Liver (tissue), 9 donors: ENCODE data around the gene IL17RB. TPM values are rescaled to one million over a fixed set of nuclear protein-coding genes. Genes with fewer than 3 reads are reported as not detected.

Experiments used
- DNase-seq: peaks from one replicate; pipeline ENCODE4 v3.0.0-alpha.2; 2017; ENCODE audit warnings: low spot score
- H3K27ac ChIP-seq, 2 donors: one replicate each; pipeline ENCODE4 v1.7.0; 2013; ENCODE audit warnings: inconsistent platforms in 2 of 2, low read length in 2 of 2, control low read depth in 1 of 2, low read depth in 1 of 2, mild to moderate bottlenecking in 1 of 2
- H3K27me3 ChIP-seq, 4 donors: one replicate each; pipeline versions ENCODE4 v1.6.1 to v1.7.0; 2013; ENCODE audit warnings: low read length in 3 of 4, inconsistent platforms in 1 of 4, mild to moderate bottlenecking in 1 of 4, moderate library complexity in 1 of 4; ENCODE audit not compliant: control insufficient read depth in 4 of 4, insufficient read depth in 4 of 4
- H3K36me3 ChIP-seq, 4 donors: one replicate each; pipeline versions ENCODE4 v1.6.1 to v1.7.0; 2013; ENCODE audit warnings: low read length in 3 of 4, mild to moderate bottlenecking in 3 of 4, low read depth in 1 of 4, moderate library complexity in 1 of 4; ENCODE audit not compliant: control insufficient read depth in 4 of 4, insufficient read depth in 3 of 4
- H3K4me1 ChIP-seq, 4 donors: one replicate each; pipeline versions ENCODE4 v1.6.1 to v1.7.0; 2013; ENCODE audit warnings: low read length in 3 of 4, mild to moderate bottlenecking in 3 of 4, moderate library complexity in 1 of 4; ENCODE audit not compliant: control insufficient read depth in 4 of 4, insufficient read depth in 4 of 4
- H3K4me3 ChIP-seq, 3 donors: one replicate each; pipeline versions ENCODE4 v1.6.1 to v1.7.0; 2013; ENCODE audit warnings: low read length in 3 of 3, control low read depth in 1 of 3, low read depth in 1 of 3, mild to moderate bottlenecking in 1 of 3
- H3K9ac ChIP-seq, 2 donors: one replicate each; pipeline ENCODE4 v1.7.0; 2013; ENCODE audit warnings: low read length in 2 of 2, mild to moderate bottlenecking in 2 of 2, moderate library complexity in 2 of 2, control low read depth in 1 of 2, low read depth in 1 of 2
- H3K9me3 ChIP-seq, 4 donors: one replicate each; pipeline versions ENCODE4 v1.6.1 to v1.7.0; 2013; ENCODE audit warnings: low read length in 3 of 4; ENCODE audit not compliant: control insufficient read depth in 4 of 4
- ATF3 ChIP-seq: IDR thresholded peaks from 2 replicates; pipeline ENCODE4 v1.6.1; 2016; ENCODE audit warnings: antibody characterized with exemption
- CTCF ChIP-seq: fragments of 150-350 bp; IDR thresholded peaks from 2 replicates; pipeline ENCODE4 v1.5.1; 2017; ENCODE audit warnings: improper control_type of control experiment, low read depth, low read length; ENCODE audit not compliant: missing input control
- EGR1 ChIP-seq, 2 donors: IDR thresholded peaks; 2 replicates each; pipeline ENCODE4 v1.6.1; 2016 to 2018; ENCODE audit warnings: antibody characterized with exemption in 2 of 2, low read depth in 2 of 2
- FOXA1 ChIP-seq: IDR thresholded peaks from 2 replicates; pipeline ENCODE4 v1.6.1; 2016; ENCODE audit warnings: antibody characterized with exemption
- FOXA2 ChIP-seq: IDR thresholded peaks from 2 replicates; pipeline ENCODE4 v1.6.1; 2016; ENCODE audit warnings: antibody characterized with exemption
- GABPA ChIP-seq, 2 donors: IDR thresholded peaks in 1 of 2; conservative IDR thresholded peaks in 1 of 2; 2 replicates each; pipeline ENCODE4 v1.6.1; 2016; ENCODE audit warnings: antibody characterized with exemption in 2 of 2, mild to moderate bottlenecking in 1 of 2, moderate library complexity in 1 of 2
- HNF4A ChIP-seq, 2 donors: conservative IDR thresholded peaks; 2 replicates each; pipeline ENCODE4 v1.6.1; 2016; ENCODE audit warnings: antibody characterized with exemption in 2 of 2, mild to moderate bottlenecking in 2 of 2
- HNF4G ChIP-seq: IDR thresholded peaks from 2 replicates; pipeline ENCODE4 v1.6.1; 2016; ENCODE audit warnings: antibody characterized with exemption
- JUND ChIP-seq, 2 donors: IDR thresholded peaks; 2 replicates each; pipeline ENCODE4 v1.6.1; 2016; ENCODE audit warnings: antibody characterized with exemption in 2 of 2
- MAX ChIP-seq: IDR thresholded peaks from 2 replicates; pipeline ENCODE4 v1.6.1; 2016; ENCODE audit warnings: antibody characterized with exemption
- NR2F2 ChIP-seq: IDR thresholded peaks from 2 replicates; pipeline ENCODE4 v1.6.1; 2016; ENCODE audit warnings: antibody characterized with exemption
- RAD21 ChIP-seq, 2 donors: IDR thresholded peaks; 2 replicates each; pipeline ENCODE4 v1.6.1; 2016; ENCODE audit warnings: antibody characterized with exemption in 2 of 2, mild to moderate bottlenecking in 2 of 2
- REST ChIP-seq: IDR thresholded peaks from 2 replicates; pipeline ENCODE4 v1.6.1; 2016; ENCODE audit warnings: antibody characterized with exemption, mild to moderate bottlenecking
- RXRA ChIP-seq, 2 donors: IDR thresholded peaks; 2 replicates each; pipeline ENCODE4 v1.6.1; 2017 to 2018; ENCODE audit warnings: antibody characterized with exemption in 2 of 2, mild to moderate bottlenecking in 1 of 2
- SP1 ChIP-seq: IDR thresholded peaks from 2 replicates; pipeline ENCODE4 v1.6.1; 2018; ENCODE audit warnings: antibody characterized with exemption, mild to moderate bottlenecking
- TAF1 ChIP-seq: conservative IDR thresholded peaks from 2 replicates; pipeline ENCODE4 v1.6.1; 2016; ENCODE audit warnings: antibody characterized with exemption, mild to moderate bottlenecking
- YY1 ChIP-seq: IDR thresholded peaks from 2 replicates; pipeline ENCODE4 v1.6.1; 2016; ENCODE audit warnings: antibody characterized with exemption, mild to moderate bottlenecking
- ZBTB33 ChIP-seq: IDR thresholded peaks from 2 replicates; pipeline ENCODE4 v1.6.1; 2016; ENCODE audit warnings: antibody characterized with exemption
- WGBS: extraction: QIAGEN DNeasy Blood & Tissue Kit; methylation state at CpG from one replicate; pipeline ENCODE4 v1.1.7; 2013; 5-methylcytosine and 5-hydroxymethylcytosine counted together
- polyA plus RNA-seq, 2 donors: library from polyadenylated mRNA; stranded (reverse) in 1 of 2; unstranded in 1 of 2; fragments of 200-250 nt in 1 of 2; fragments of >200 nt in 1 of 2; fragmentation: Nextera tagmentation in 1 of 2; extraction: Ambion mirVana in 1 of 2; gene quantifications; one replicate each; pipeline versions ENCODE4 v1.2.1 to v1.2.3, GENCODE V29; 2013 to 2015
- total RNA-seq, 2 donors: library from RNA; depleted of rRNA; stranded (reverse); fragments of >200 nt; gene quantifications; one replicate each; pipeline ENCODE4 v1.2.3, GENCODE V29; 2014
- donor health status: healthy.
- donor health status: healthy.
- donor health status: healthy.
- donor health status: healthy.
- donor health status: healthy.

The IL17RB gene
- total and polyA plus RNA-seq, 4 donors = 11.8 to 21.6 (median 15.8) TPM

GRCh38 chr3:53842436-53843194 lies 3.8 kb upstream of the IL17RB start:
- H3K27ac ChIP-seq = peak overlapping the region; percentile 98 to 99
- peak overlapping the region; percentile 69 to 92 for H3K9ac ChIP-seq
- H3K36me3 ChIP-seq = peaks cover 2 to 17% (median 6%) of the 10 kb centered on the region in 4 donors
- no peaks in the 10 kb centered on the region for H3K27me3 ChIP-seq
- no peaks in the 10 kb centered on the region for H3K9me3 ChIP-seq
- peak; percentile 66 for DNase-seq
- peak overlapping the region in 2 of 3 donors; percentile 12 to 19 for H3K4me3 ChIP-seq
- WGBS = 23% methylated on average over 12 of the region's 12 CpGs
- TF ChIP-seq RXRA (IDR thresholded peaks at IDR 0.05) (peak; percentile 60 to 82), FOXA1 (peak; percentile 97), RAD21 (IDR thresholded peaks at IDR 0.05) (peak; percentile 49 to 63), HNF4G (peak; percentile 64), YY1 (peak; percentile 92), JUND (IDR thresholded peaks at IDR 0.05) (peak; percentile 60 to 80), ZBTB33 (peak; percentile 75), SP1 (peak; percentile 96), NR2F2 (no peak), CTCF (peak; percentile 56), GABPA (IDR thresholded peaks at IDR 0.05 in 1 of 2, conservative IDR thresholded peaks at IDR 0.05 in 1 of 2) (peak in 1 of 2 donors; percentile 40), TAF1 (peak; percentile 56), FOXA2 (peak; percentile 97), MAX (peak; percentile 85), REST (peak; percentile 93), HNF4A (conservative IDR thresholded peaks at IDR 0.05) (peak; percentile 87 to 94), ATF3 (peak; percentile 62), EGR1 (IDR thresholded peaks at IDR 0.05; ENCODE audit: low read depth in 2 of 2) (peak; percentile 98 to 99)
- peaks cover 2 to 52% (median 18%) of the 10 kb centered on the region in 4 donors for H3K4me1 ChIP-seq
